Measurements from ENCODE around the gene WDR47.
A peak's percentile ranks its signal among the peaks of the same experiment; 100 is the strongest.
"Not testable (repeated sequence)": the region's sequence is repeated elsewhere in the genome, so short reads cannot be mapped to it uniquely, and the experiment has no call there.

Gene WDR47

DNA sequence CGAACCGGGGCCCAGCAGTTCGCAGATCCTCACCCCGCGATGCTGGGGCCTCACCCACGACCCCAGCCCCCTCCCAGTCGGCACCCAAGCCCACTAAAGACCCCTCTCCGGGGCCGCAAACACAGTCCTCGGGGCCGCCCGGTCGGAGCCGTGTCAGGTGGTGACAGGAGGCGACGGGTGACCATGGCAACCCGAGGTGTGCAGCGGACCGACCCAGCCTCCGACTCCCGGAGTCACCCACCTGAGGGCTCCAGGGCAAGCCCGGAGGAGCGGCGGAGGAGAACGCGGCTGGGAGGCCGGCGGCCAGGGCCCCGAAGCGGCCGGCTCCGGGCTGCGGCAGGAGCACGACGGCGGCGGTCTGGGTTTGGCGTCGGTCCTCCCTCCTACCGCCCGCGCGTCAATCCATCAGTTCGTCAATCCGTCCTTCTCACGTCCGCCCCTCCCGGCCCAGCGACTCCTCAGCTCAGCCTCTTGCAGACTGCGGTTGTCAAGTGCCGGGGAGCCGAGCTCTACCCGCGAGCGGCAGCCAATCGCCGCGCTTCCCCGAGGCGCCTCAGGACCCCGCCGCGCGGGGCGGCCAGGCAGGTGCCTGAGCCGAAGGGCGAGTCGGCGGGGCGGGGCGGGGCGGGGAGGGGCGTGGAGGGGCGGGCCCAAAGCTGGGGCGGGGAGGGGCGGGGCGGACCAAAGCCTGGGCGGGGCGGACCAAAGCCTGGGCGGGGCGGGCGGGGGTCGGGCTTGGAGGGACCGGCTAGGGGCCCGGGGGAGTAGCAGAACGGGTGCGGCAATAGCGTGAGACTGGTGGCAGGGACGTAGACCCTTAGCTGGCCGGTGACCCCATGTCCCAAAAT is at the start of gene WDR47:
TSS of gene WDR47 (minus strand) at position 482 of the 848 bp plus-strand sequence. CDS start 18,590 bp downstream, outside the sequence.
- peak; percentile 96 for DNase-seq

DNA sequence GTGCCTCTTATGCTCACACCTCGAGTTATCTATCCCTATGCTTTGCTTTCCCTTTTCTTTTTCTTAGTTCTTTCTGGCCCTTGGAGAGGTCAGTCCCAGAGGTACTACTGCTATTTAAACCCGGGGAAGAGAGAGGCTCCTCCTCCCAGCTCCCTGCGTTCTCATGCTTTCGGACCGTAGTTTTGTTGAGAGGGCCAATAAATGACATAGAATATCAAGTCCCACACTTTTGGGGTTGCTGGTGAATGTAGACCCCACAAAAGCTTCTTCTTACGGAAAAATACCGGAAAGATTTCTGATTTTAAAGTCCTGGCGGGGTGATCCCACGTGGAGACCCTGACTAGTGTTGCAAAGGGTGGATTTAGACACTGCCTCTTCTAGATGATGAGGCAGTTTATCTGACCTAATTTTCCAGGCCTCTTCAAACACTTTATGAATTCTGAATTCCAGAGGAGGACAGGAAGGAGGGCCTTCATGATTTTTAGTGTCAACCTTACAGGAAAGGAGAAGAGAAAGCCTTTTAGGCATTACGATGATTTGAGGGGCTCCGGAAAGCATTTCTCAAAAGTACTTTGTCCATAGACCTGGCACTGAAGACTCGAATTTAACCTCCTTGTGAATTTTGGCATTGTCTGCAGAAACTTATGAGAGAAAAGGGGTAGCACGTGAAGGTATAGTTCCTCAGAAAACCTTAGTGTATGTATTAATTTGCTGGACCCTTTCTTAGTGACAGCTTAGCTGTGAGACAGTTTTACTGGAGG is 49.4 kb upstream of the WDR47 start:
- DNase-seq: no peak

DNA sequence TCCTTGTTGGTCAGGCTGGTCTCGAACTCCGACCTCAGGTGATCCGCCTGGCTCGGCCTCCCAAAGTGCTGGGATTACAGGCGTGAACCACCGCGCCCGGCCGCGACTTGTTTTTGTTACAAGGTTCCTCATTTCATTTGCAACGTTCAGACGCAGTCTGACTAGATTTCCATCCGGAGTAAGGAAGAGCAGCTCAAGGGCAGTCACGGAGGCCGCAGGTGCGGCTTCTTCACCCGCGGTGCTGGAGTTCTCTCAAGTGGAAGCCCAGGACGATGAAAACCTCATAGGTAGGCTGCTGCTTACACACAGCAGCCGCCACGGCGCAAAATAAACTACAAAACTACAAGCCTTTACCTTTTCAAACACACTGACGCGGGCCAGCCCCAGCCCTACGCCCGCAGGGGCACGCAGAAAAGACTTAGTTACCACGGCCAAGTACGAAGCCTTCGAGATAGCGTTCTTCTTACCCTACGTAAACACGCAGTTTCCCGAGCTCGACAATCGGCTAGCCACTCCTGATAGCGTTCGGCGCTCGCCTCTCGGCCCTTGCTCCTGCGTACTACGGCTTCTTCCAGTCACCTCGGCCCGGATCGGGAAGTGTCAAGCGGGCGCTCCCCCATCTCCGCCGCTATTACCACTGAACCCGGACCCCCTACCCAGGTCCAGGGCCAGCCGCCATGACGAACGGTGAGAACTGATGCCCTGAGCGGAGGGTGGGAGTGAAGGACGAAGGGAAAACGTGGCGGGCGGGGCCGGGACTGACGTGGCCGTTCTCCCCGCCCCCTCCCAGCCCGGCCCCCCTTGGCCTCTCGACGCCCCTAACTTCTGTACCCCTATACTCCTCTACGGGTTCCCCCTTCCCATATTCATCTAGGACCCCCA is 48.5 kb upstream of the WDR47 start, which contains the start of gene TMEM167B:
TSS of gene TMEM167B (plus strand) at position 569 of the 882 bp plus-strand sequence. CDS start at position 678, 109 bp downstream.
- DNase-seq: peak; percentile 84

- DNase-seq: peak; percentile 22
Observed at GRCh38 chr1:109089242-109090015, 47.5 kb upstream of the WDR47 start.

- no peak for DNase-seq
Observed at GRCh38 chr1:109084563-109085517, 42.9 kb upstream of the WDR47 start.

DNA sequence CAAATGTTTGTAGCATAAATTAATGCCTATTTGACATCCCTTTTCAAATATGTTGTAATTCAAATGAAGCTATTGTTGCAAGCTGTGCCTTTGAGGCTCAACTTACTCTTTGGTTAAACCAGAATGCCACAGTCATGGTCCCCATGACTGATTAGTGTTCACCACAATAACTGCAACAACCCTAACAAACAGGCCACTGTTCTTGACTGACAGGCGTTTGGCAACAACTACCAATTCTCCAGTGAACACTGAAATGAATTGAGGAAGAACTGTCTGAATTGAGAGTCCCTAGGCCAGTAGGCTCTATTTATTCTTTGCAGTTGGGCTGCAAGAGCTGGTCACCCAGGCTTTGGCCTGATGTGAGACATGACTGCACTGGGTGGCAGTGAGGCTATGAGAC is 42.0 kb upstream of the WDR47 start:
- DNase-seq: no peak

DNA sequence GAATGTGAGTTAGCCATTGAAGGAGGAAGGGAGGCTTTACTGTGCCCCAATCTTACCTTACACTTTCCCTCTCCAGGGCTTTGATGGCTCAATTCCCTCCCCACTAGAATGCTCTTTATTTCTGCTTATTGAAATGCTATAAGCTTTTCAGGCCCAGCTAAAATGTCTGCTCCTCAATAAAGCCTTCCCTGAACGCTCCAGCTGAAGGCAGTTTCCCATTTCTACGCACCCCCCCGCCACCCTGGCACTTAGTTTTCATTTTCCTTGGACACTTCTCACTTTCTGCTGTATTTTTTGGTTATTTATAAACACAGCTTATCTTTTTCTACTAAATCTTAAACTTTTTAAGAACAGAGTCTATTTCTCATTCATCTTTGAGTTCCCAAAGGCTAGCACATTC is 41.6 kb upstream of the WDR47 start:
- no peak for DNase-seq

GRCh38 chr1:109080441-109081082 is 38.7 kb upstream of the WDR47 start:
- no peak for DNase-seq

DNA sequence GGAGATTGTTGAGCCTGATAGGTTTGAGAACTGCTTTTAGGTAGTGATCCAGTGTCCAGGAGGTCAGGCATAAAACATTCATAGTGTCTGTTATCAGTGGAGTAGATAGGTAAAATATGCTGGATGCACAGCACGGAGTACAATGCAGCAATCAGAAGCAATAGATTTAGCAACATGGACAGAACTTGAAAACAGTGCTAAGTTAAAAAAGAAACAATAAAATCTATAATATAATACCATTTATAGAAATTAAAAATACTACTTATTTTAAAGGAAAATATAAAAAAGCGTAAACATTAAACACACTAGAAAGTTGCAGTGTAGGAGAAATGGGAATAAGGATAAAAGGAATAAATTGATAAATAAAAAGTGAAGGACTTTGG is 37.3 kb upstream of the WDR47 start:
- DNase-seq: no peak

- DNase-seq: no peak
Observed at GRCh38 chr1:109078317-109078716, 36.4 kb upstream of the WDR47 start.

DNA sequence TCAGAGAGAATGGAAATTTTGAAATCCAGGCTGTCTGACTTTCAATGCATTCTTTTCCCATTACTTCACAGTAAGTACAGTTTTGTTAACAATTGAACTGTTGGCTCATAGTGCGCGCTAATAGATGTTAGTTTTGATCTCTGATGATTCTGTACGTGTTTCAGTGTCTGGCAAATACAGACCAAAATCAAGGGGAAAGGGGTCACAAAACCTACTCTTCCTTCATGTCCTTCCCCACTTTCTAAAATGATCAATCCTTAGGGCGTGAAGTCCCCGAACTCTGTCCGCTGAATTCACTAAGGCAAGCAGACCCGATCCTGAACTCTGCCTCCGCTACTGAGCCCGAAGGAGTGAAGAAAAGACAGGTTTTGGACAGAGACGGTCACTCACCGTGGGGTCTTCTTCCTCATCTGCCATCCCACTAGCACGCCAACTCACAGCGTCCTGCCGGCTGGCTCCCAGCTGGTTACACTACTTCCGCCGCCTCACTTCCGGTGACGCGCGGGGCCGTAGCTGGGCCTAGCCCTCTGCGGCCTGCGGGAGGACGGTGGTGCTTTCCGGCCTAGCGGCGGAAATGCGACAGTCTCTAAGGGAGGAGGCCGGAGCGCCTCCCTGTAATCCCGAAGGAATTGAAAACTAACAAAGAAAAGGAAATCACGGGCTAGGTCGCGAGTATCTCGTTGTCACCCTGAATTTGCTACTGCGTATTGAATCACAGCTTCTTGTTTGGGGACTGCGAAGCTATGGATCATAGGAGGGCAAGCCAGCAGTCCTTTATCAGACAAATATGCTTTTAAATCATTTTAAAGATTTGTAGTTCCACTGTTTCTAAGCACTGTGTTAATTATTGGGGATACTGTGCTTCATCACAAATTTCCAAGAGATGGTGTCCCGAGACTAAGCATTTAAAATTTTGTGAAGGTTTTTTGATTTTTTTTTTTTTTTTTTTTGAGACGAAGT is 33.9 kb upstream of the WDR47 start, which contains the start of gene TAF13:
TSS of gene TAF13 (minus strand) at position 473 of the 960 bp plus-strand sequence. CDS start at position 417, 56 bp downstream.
- DNase-seq: peak; percentile 79

DNA sequence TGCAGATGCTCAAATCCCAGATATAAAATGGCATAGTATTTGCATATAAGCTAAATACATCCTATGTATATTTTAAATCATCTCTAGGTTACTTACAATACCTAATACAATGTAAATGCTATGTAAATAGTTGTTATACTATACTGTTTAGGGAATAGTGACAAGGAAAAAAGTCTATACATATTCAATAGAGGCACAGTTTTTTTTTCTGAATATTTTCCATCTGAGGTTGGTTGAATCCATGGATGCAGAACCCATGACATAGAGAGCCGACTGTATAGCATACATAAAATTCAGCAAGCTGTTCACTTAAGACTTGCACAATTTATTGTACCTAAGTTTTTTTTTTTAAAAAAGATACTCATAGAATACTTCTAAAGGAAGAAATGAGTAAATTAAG is 27.4 kb upstream of the WDR47 start:
- no peak for DNase-seq

DNA sequence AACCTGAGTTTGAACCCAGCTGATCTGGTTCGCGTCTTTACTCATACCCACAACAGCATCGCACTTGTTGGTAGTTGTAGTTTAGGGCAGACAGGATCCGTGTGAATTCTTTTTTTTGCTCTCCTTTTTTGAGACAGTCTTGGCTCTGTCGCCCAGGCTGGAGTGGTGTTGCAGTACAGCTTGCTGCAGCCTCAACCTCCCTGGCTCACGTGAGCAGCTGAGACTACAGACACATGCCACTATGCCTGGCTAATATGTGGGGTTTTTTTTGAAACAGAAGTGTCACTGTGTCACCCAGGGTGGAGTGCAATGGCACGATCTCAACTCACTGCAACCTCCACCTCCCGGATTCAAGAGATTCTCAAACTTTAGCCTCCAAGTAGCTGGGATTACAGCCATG is 26.0 kb upstream of the WDR47 start:
- no peak for DNase-seq

GRCh38 chr1:109065137-109065536 is 23.2 kb upstream of the WDR47 start:
- DNase-seq: no peak

GRCh38 chr1:109061183-109061582 is 19.3 kb upstream of the WDR47 start:
- no peak for DNase-seq

DNA sequence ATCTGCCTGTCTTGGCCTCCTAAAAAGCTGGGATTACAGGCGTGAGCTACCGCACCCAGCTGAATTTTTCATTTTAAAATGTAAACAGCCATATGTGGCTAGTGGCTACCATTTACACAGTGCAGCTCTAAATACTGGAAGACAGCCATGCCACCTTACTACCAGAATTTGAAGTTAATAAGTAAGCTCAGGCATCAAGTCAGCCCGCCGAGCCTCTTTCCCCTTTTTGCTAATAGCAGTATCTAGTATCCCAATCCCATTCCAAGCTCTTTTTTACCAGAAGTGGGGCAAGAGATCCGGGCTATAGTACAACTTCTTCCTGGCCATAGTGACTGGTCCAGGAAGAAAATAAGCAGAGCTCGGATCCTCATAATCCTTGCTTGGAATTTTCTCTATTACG is 18.8 kb upstream of the WDR47 start:
- DNase-seq: no peak

GRCh38 chr1:109059026-109059425 is 17.1 kb upstream of the WDR47 start:
- no peak for DNase-seq

- no peak for DNase-seq
Observed at GRCh38 chr1:109056064-109056463, 14.2 kb upstream of the WDR47 start.

- DNase-seq: not testable (repeated sequence)
Observed at GRCh38 chr1:109052145-109052544, 10.2 kb upstream of the WDR47 start.

Measured in activated CD4-positive, alpha-beta T cell treated with anti-CD3 and anti-CD28 coated beads, Interleukin-2, amount 50 U/mL, for 1 hour (primary cell).